GM19099 (cell line): ENCODE data around the gene ALDH1L1.

Experiments
- POLR2A ChIP-seq: IDR thresholded peaks from 3 replicates; pipeline ENCODE4 v1.6.1; 2011; ENCODE audit warnings: low read depth; ENCODE audit not compliant: insufficient read length; ENCODE audit errors: extremely low read depth

Gene ALDH1L1

GRCh38 chr3:126125781-126126251 lies 54.6 kb downstream of the ALDH1L1 start:
- TF ChIP-seq POLR2A: no peak

- TF ChIP-seq POLR2A: no peak
These were observed 55.0 kb downstream of the ALDH1L1 start for GRCh38 chr3:126125341-126125740.

GRCh38 chr3:126124896-126125295 lies 55.5 kb downstream of the ALDH1L1 start:
- TF ChIP-seq POLR2A: no peak

GRCh38 chr3:126124148-126124868 lies 56.1 kb downstream of the ALDH1L1 start:
- TF ChIP-seq POLR2A: no peak

GRCh38 chr3:126121632-126122031 lies 58.8 kb downstream of the ALDH1L1 start:
- TF ChIP-seq POLR2A: no peak

GRCh38 chr3:126121074-126121473 lies 59.3 kb downstream of the ALDH1L1 start:
- TF ChIP-seq POLR2A: no peak

- no peak for TF ChIP-seq POLR2A
These were observed 60.4 kb downstream of the ALDH1L1 start for GRCh38 chr3:126119976-126120375.

GRCh38 chr3:126119008-126119675 lies 61.2 kb downstream of the ALDH1L1 start:
- TF ChIP-seq POLR2A: no peak

- TF ChIP-seq POLR2A: no peak
These were observed 61.8 kb downstream of the ALDH1L1 start for GRCh38 chr3:126118591-126118990.

- TF ChIP-seq POLR2A: no peak
These were observed 62.6 kb downstream of the ALDH1L1 start for GRCh38 chr3:126117786-126118185.

- no peak for TF ChIP-seq POLR2A
These were observed 63.2 kb downstream of the ALDH1L1 start for GRCh38 chr3:126117212-126117611.

GRCh38 chr3:126116526-126116925 lies 63.9 kb downstream of the ALDH1L1 start:
- TF ChIP-seq POLR2A: no peak

GRCh38 chr3:126114443-126115386 lies 65.7 kb downstream of the ALDH1L1 start:
- TF ChIP-seq POLR2A: no peak

GRCh38 chr3:126113733-126114442 lies 66.5 kb downstream of the ALDH1L1 start:
- no peak for TF ChIP-seq POLR2A

GRCh38 chr3:126113238-126113555 lies 67.2 kb downstream of the ALDH1L1 start:
- TF ChIP-seq POLR2A: no peak
